Mucosa of rectum (tissue), 2 donors: Measurements from ENCODE around the gene CHST15.

Experiments
- H3K27ac ChIP-seq, 2 donors: one replicate each; pipeline ENCODE4 v1.7.0; 2013; ENCODE audit warnings: inconsistent platforms in 2 of 2, low read depth in 2 of 2, low read length in 2 of 2
- H3K27me3 ChIP-seq, 2 donors: one replicate each; pipeline ENCODE4 v1.7.0; 2013; ENCODE audit warnings: low read length in 2 of 2; ENCODE audit not compliant: control insufficient read depth in 2 of 2, insufficient read depth in 2 of 2
- H3K36me3 ChIP-seq, 2 donors: one replicate each; pipeline ENCODE4 v1.7.0; 2013; ENCODE audit warnings: low read length in 2 of 2; ENCODE audit not compliant: control insufficient read depth in 2 of 2, insufficient read depth in 2 of 2
- H3K4me1 ChIP-seq, 2 donors: one replicate each; pipeline ENCODE4 v1.7.0; 2013; ENCODE audit warnings: low read length in 2 of 2, mild to moderate bottlenecking in 1 of 2; ENCODE audit not compliant: control insufficient read depth in 2 of 2, insufficient read depth in 2 of 2
- H3K4me3 ChIP-seq, 2 donors: one replicate each; pipeline ENCODE4 v1.7.0; 2013; ENCODE audit warnings: low read length in 2 of 2
- H3K9ac ChIP-seq, 2 donors: one replicate each; pipeline ENCODE4 v1.7.0; 2013; ENCODE audit warnings: low read length in 2 of 2, low read depth in 1 of 2, mild to moderate bottlenecking in 1 of 2
- H3K9me3 ChIP-seq, 2 donors: one replicate each; pipeline ENCODE4 v1.7.0; 2013; ENCODE audit warnings: low read length in 2 of 2; ENCODE audit not compliant: control insufficient read depth in 2 of 2
- donor health status: healthy.
- donor health status: Normal muscosa, but diverticular disease.

The CHST15 gene

GRCh38 chr10:124092860-124093773 is at the start of gene CHST15:
TSS of gene CHST15 (minus strand) at chr10:124093598. CDS start at chr10:124046212, 47,386 bp downstream.
- Histone ChIP-seq H3K9ac (peak within 1 kb of the TSS; percentile 56 to 59), H3K4me1 (peaks cover 4 to 6% of the 10 kb centered on the region in 2 donors), H3K4me3 (peak within 1 kb of the TSS; percentile 51 to 65), H3K9me3 (peaks cover 0 to 4% of the 10 kb centered on the region in 2 donors), H3K27ac (peak within 1 kb of the TSS; percentile 67 to 77), H3K36me3 (no peaks in the 10 kb centered on the region), H3K27me3 (peaks cover 22 to 40% of the 10 kb centered on the region in 2 donors)

GRCh38 chr10:124142960-124143359 is 49.6 kb upstream of the CHST15 start:
- Histone ChIP-seq H3K27me3 (no peaks in the 10 kb centered on the region), H3K4me1 (no peaks in the 10 kb centered on the region), H3K9ac (no peak overlapping the region), H3K27ac (peak overlapping the region in 1 of 2 donors; percentile 13), H3K4me3 (no peak overlapping the region), H3K9me3 (no peaks in the 10 kb centered on the region), H3K36me3 (no peaks in the 10 kb centered on the region)

- no peaks in the 10 kb centered on the region for H3K27me3 ChIP-seq
- H3K9me3 ChIP-seq, result no peaks in the 10 kb centered on the region
- H3K4me3 ChIP-seq, result no peak overlapping the region
- no peak overlapping the region for H3K27ac ChIP-seq
- no peaks in the 10 kb centered on the region for H3K4me1 ChIP-seq
- H3K36me3 ChIP-seq, result no peaks in the 10 kb centered on the region
- H3K9ac ChIP-seq, result no peak overlapping the region
Measured at GRCh38 chr10:124142006-124142739, 48.8 kb upstream of the CHST15 start.

- Histone ChIP-seq H3K36me3 (no peaks in the 10 kb centered on the region), H3K9me3 (no peaks in the 10 kb centered on the region), H3K9ac (no peak overlapping the region), H3K27ac (no peak overlapping the region), H3K4me1 (no peaks in the 10 kb centered on the region), H3K27me3 (peaks cover 0 to 3% of the 10 kb centered on the region in 2 donors), H3K4me3 (no peak overlapping the region)
Measured at GRCh38 chr10:124138883-124139348, 45.5 kb upstream of the CHST15 start.

GRCh38 chr10:124138195-124138882 is 44.9 kb upstream of the CHST15 start:
- Histone ChIP-seq H3K9ac (no peak overlapping the region), H3K9me3 (no peaks in the 10 kb centered on the region), H3K4me1 (no peaks in the 10 kb centered on the region), H3K27me3 (peaks cover 0 to 3% of the 10 kb centered on the region in 2 donors), H3K27ac (no peak overlapping the region), H3K4me3 (no peak overlapping the region), H3K36me3 (no peaks in the 10 kb centered on the region)

- Histone ChIP-seq H3K36me3 (no peaks in the 10 kb centered on the region), H3K9ac (no peak overlapping the region), H3K9me3 (no peaks in the 10 kb centered on the region), H3K27ac (no peak overlapping the region), H3K4me1 (no peaks in the 10 kb centered on the region), H3K4me3 (no peak overlapping the region), H3K27me3 (peaks cover 0 to 3% of the 10 kb centered on the region in 2 donors)
Measured at GRCh38 chr10:124134251-124134893, 41.0 kb upstream of the CHST15 start.

GRCh38 chr10:124132876-124133275 is 39.5 kb upstream of the CHST15 start:
- H3K4me1 ChIP-seq, result no peaks in the 10 kb centered on the region
- no peak overlapping the region for H3K9ac ChIP-seq
- no peaks in the 10 kb centered on the region for H3K36me3 ChIP-seq
- H3K4me3 ChIP-seq, result no peak overlapping the region
- H3K27ac ChIP-seq, result no peak overlapping the region
- H3K9me3 ChIP-seq, result no peaks in the 10 kb centered on the region
- H3K27me3 ChIP-seq, result peaks cover 0 to 3% of the 10 kb centered on the region in 2 donors

GRCh38 chr10:124132306-124132705 is 38.9 kb upstream of the CHST15 start:
- Histone ChIP-seq H3K27me3 (peaks cover 0 to 3% of the 10 kb centered on the region in 2 donors), H3K9ac (no peak overlapping the region), H3K36me3 (no peaks in the 10 kb centered on the region), H3K9me3 (no peaks in the 10 kb centered on the region), H3K27ac (no peak overlapping the region), H3K4me1 (no peaks in the 10 kb centered on the region), H3K4me3 (no peak overlapping the region)

GRCh38 chr10:124131172-124131571 is 37.8 kb upstream of the CHST15 start:
- H3K27ac ChIP-seq, result no peak overlapping the region

More at GRCh38 chr10:124131172-124131571, 37.8 kb upstream of the CHST15 start:
- Histone ChIP-seq H3K36me3 (no peaks in the 10 kb centered on the region), H3K9ac (no peak overlapping the region), H3K4me1 (no peaks in the 10 kb centered on the region), H3K9me3 (no peaks in the 10 kb centered on the region), H3K27me3 (peaks cover 0 to 3% of the 10 kb centered on the region in 2 donors), H3K4me3 (no peak overlapping the region)
